HG02973 (cell line): ENCODE results near the gene ENO1.
"Not testable (repeated sequence)": the region's sequence is repeated elsewhere in the genome, so short reads cannot be mapped to it uniquely, and the experiment has no call there.

Experiments
- ATAC-seq: cut with Tn5 transposase; IDR thresholded peaks from one replicate; pipeline ENCODE4 v1.9.1; 2021; ENCODE audit warnings: moderate library complexity; ENCODE audit not compliant: unreplicated experiment

Gene ENO1

DNA sequence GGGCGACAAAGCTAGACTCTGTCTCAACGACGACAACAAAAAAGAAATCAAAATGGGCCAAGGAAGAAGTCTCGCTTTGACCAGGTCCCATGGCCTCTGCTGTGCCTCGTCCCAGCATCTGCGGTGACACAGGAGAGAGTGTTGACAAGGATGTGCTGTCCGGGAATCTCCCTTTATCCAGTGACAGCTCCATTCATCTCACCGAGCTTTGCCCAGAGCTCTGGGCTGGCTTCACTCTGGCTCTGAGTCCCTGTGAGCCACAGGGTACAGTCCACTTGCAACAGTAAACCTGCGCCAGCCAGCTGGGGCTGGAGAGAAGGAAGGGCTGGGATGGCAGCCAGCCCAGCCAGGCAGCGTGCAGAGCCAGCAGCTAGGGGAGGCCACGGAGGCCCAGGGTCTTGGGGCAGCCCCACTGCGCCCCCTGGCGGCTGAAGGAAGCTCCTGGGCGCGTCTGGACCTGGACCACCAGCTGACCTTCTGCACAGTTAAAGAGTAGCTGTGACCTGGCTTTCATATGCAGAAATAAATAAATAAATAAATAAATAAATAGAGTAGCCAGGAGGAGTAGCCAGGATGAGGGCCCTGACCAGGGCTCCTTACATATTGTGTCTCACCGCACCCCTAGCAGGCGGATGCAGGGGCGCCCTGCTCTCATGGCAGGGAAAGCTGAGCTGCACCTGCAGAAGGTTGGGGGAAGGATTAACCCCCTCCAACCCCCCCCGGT lies 29.7 kb downstream of the ENO1 start:
- ATAC-seq = peak; percentile 59

DNA sequence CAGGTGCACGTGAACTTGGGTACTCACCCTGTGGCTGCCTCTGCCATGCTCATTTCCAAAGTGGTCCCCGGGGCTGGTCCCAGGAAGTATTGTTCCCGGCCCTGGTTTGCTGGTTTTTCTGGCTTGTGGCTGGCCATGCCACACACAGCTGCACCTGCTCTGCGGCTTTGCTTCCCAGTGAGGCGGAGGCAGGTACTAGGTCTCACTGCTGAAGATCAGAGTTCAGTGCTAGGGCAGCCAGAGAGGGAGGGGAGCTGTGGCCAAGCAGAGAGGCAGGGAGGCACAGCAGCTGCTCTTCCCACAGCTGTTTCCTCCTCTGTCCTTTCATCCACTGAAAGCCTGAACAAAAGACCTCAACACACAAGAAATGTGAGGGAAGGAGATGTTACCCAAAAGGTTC lies 30.5 kb downstream of the ENO1 start:
- ATAC-seq = no peak

DNA sequence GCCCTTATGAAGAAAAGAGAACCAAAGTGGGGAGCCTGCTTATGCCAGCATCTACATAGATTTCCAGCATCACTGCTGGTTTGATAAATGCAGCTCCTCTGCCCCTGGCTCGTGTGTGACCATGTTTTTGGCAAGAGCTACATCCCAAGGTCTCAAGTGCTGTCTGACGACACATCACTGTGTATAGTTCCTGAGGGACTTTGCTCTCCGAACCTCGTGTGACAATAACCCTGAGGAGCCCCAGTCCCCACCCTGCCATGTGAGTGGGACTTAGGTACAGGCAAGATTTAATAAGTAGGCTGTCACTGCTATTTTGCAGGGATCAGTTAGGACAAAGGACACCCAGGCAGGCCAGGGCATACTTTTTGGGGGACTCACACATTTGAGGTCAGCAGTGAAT lies 32.2 kb downstream of the ENO1 start:
- ATAC-seq = no peak

DNA sequence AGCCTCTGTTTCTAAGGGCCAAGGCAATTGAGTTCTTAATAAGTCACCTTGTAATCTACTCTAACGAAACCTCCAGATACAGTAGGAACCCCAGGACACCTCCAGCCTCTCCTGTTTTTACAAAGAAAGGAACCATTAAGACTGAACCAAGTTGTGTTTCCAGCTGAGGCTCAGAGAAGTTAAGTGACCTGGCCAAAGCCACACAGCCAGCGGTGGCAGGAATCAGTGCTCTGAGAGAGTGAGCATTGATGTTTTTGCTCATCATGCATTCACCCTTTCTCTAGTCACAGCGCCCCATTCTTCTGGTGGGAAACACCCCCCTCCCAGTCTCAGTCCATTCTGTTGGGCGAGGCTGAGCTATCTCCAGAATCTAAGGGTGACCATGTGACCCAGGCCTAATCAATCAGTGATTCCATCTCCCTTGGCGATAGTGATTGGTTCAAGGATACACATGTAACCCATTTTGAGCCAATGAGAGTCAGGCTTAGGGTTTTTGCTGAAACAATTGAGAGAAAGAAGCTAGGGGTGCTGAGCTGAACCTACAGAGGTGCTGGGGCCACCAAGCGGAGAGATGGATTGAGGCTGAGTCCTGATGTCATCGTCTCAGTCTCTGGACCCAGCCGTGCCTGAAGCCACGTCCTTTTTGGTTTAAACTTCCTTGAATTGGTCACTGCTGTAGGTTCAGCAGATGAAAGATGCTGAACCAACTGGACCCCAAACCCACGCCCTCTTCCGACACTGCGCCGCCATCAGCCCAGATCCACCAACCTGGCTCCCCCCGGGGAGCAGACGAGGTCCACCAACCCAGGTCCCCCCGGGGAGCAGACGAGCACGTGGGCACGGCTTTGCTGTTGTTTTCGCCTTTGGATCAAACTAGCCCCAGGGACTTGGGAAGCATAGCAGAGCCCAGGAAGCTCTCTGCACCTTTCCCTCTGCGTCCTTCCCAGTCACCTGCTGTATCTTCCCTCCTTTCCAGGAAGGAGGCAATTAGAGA lies 33.1 kb downstream of the ENO1 start:
- no peak for ATAC-seq

DNA sequence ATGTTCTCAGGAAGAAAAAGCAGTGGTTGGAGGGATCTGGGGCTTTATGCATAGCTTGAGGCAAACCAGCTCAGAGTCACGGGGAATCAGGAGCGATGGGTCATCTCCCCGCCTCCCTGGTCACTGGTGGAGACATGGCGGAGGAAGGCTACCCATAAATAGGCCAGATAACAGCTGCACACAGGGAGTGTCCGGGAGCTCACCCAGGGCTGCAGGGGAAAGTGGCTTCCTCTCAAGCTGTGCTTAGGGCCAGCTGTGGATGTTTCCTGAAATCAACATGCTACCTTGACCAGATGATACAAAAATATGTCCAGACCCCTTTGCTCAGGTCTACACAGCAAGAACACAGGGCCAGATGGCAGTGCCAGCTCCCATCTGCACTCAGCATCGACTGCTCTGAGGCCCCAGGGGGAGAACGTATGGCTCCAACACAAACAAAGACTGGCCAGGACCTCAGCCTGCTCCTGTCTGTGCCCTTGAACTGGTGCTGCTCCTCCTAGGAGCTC lies 33.9 kb downstream of the ENO1 start:
- no peak for ATAC-seq

DNA sequence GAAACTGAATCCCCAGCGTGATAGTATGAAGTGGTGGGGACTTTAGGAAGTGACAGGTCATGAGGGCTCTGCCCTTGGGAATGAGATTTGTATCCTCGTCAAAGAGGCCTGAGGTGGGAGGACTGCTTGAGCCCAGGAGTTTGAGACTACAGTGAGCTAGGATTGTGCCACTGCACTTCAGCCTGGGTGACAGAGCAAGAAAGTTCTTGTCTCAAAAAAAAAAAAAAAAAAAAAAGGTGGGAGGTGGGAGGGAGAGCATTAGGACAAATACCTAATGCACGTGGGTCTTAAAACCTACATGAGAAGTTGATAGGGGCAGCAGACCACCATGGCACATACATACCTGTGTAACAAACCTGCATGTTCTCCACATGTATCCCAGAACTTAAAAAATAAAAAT lies 37.1 kb downstream of the ENO1 start:
- ATAC-seq = no peak

DNA sequence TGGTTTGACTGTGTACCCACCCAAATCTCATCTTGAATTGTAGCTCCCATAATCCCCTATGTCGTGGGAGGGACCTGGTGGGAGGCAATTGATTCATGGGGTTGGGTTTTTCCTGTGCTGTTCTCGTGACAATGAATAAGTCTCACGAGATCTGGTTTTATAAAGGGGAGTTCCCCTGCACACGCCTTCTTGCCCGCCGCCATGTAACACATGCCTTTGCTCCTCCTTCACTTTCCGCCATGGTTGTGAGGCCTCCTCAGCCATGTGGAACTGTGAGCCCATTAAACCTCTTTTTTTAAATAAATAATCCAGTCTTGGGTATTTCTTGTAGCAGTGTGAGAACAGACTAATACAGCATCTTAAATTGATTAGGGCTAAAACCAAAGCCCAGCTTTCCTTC lies 38.5 kb downstream of the ENO1 start:
- no peak for ATAC-seq

DNA sequence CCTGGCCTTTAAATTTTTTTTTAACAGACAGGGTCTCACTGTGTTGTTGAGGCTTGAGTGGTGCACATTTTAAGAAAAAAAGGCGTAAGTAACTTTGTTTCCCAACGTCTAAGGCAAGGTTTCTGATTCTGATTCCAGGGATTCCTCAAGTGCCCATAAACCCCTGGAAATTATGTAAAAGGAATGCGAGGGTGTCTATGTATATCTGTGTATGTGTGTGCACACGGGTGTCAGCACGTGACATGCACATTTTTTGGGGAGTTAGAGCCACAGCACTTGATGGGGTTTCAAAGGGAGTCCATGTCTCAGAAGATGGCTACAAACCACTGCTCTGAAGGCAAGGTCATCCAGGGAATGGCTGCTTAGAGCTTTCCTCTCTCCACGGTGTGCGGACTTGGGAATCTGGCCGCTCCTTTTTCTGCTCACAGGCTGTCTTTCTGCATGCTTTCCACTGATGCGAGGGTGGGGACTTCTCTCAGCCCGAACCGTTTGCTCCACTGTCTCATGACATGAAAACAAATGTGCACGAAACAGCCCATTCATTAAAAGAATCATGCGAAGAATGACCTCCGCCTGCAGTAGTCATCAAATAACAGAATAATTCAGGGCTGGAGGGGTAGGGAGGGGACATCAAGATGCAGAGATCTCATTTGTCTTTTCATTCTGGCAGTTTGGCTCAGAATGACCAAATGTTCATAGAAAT lies 42.4 kb downstream of the ENO1 start:
- ATAC-seq = no peak

DNA sequence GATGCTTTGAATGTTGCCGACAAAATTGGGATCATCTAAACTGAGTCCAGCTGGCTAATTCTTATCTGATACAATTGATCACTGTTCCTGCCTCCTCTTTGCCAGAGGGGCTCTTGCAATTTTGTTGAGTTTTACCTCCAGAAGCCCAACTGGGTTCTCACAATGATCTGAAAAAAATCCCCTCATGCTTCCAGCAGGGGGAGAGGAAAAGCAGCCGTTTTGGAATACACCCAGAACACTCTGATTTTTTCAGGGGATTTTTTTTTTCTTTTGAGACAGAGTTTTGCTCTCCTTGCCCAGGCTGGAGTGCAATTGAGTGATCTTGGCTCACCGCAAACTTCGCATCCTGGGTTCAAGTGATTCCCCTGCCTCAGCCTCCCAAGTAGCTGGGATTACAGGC lies 47.1 kb downstream of the ENO1 start:
- no peak for ATAC-seq

DNA sequence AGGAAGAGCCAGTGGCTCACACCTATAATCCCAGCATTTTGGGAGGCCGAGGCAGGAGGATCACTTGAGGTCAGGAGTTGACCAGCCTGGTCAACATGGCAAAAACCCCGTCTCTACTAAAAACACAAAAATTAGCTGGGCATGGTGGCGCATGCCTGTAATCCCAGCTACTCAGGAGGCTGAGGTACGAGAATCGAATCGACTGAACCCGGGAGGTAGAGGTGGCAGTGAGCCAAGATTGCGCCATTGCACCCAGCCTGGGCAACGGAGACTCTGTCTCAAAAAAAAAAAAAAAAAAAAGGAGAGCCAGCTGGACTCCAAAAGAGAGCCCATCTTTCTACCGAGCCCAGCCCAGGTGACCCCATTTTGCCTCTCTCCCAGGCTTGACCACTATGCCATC lies 47.8 kb downstream of the ENO1 start:
- ATAC-seq = not testable (repeated sequence)

DNA sequence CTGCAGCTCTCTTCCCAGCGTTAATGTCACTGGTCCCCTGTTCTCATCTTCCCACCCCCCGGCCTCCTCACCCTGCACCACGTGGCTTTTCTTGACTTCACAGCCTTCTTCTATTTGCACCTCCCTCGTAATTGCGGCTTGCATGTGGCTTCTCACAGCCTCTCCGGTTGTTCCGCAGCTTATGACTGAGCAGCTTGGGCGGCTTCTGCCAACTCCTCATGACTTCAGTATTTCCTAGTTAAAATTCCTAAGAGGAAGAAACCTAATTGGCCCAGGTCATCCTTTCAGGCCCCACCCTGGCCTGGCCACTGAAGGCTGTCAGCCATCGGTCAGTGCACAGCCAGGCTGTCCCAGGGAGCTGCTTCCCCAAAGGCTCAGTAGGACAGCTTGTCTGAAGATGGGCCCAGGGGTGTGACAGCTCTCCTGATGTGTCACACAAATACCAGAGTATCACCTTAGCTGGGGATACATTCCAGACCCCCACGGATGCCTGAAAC lies 52.5 kb downstream of the ENO1 start:
- no peak for ATAC-seq

DNA sequence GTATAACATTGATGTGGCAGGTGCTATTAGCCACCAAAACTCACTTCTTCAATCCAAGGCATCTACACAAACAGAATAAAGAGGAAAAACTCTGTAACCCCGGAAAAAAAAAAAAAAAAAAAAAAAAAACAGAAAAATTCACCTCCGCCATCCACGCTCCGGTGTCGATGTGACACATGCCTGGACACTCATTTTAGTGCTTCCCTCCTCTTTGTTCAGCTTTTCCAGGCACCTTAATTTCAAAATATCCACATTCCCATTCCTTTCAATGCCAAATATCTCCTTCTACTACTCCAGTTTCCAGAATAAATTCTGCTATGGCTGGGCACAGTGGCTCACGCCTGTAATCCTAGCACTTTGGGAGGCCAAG lies 55.2 kb downstream of the ENO1 start:
- ATAC-seq = no peak

DNA sequence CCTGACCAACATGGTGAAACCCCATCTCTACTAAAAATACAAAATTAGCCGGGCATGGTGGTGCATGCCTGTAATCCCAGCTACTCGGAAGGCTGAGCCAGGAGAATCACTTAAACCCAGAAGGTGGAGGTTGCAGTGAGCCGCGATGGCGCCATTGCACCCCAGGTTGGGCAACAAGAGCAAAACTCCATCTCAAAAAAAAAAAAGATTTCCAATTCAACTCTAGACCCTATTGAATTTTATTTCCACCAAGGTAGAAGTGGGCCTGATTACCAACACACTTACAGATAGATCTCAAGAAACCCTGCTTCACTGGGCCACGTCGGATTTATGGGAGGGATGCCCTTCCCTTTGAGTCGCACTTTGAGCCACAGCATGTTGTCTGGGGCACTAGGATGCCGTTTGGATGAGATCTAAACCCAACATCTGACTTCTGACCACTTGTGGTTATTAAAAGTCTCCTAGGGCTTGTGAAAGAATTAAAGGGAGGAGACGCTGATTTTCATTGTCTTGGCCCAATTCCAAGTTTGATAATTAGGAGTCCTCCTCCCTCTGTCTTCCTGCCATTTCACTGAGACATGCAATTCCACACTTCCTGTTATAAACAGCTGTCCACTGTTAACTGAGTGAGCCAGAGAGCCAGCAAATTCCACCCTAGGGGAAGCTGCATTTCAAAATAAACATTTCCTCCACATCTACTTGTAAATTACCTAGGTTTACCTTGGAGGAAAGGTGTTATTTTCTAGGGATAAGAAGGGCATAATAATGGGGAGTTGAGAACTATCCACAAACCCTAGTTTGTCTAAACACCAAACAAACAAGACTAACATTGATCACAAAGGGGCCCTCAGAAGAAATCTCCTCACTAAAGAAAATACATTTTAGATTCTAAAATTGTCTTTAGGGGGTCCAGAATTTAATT lies 55.9 kb downstream of the ENO1 start:
- no peak for ATAC-seq

DNA sequence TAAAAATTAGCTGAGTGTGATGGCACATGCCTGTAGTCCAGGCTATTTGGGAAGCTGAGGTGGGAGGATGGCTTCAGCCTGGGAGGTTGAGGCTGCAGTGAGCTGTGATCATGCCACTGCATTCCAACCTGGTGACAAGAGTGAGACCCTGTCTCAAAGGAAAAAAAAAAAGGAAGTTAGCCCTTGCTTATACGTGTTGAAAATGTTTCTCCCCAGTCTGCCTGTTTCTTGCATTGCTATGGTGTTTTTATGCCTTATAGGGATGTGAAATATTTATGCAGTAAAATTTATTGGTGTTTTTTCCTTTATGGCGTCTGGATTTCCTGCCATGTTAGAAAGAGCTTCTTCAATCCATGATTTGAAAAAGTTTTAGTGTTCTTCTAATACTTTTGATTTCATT lies 57.4 kb downstream of the ENO1 start:
- ATAC-seq = no peak

DNA sequence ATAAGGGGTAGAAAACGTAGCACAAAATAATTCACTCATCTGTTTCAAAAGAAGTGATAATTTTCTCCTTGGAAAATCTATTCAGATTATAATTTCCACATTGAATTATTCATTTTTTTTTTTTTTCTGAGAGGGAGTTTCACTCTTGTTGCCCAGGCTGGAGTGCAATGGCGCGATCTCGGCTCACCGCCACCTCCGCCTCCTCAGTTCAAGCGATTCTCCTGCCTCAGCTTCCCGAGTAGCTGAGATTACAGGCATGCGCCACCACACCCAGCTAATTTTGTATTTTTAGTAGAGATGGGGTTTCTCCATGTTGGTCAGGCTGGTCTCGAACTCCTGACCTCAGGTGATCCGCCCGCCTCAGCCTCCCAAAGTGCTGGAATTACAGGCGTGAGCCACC lies 59.7 kb downstream of the ENO1 start:
- ATAC-seq = not testable (repeated sequence)

DNA sequence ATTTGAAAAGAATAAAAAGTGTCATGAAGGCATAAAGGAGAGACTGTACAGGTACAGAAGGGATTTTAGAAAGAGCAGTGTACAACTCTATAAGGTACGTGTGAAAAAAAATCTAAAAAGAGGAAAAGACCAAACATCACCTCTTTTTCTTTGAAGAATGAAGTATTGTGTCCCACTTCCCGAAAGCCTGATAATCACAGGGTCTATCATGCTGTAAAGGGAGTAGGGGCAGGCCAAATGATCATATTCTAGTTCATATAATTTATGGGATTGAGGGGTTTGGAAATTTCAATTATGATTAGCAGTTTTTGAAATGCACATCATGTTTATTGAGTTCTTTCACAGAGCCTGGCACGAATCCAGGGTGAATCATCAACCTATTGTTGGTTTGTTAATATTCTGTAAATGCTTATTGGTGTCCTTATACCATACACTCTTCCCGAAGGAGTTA lies 60.1 kb downstream of the ENO1 start:
- no peak for ATAC-seq

DNA sequence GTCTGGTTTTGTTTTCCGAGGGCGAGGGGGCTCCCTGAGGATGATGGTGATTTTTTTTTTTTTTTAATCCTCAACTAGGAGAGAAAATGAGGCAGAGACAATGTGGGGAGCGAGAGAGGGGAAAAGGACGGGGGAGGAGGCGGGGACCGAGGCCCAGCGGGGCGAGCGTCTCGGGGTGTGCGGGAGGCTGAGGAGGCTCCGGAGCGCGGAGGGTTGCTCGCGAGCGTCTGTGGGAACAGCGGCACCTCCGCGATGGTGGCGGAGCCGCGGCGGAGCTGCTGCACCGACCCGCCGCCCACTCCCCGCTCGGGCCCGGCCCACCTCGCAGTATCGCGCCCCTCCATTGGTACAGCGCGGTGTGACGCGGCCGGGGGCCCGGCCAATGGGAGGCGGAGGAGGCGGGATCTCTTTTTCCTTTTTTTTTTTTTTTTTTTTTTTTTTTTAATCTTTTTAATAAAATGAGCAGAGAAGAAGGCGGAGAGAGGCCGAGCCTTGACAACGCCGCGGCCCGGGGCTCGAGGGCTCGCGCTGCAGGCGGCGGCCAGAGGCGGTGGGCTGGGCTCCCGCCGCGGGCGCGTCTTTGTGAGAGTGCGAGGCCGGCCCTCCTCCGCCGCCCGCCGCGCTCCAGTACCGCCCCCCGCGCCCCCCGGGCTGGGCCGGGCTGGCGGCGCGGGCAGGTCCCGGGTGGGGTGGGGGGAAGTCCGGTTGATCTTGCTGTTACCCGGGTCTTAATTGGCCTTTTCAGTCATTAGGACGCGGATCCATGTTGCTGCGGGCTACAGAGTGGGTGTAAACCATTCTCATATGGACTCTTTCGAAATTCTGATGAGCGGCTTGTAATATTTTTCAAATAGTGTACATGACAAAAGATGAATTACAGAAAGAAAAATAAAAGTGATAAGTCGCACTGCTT lies 60.8 kb downstream of the ENO1 start, which contains the start of gene RERE:
RERE (minus strand) TSS at position 229 of the 913 bp plus-strand sequence.
- peak; percentile 90 for ATAC-seq

DNA sequence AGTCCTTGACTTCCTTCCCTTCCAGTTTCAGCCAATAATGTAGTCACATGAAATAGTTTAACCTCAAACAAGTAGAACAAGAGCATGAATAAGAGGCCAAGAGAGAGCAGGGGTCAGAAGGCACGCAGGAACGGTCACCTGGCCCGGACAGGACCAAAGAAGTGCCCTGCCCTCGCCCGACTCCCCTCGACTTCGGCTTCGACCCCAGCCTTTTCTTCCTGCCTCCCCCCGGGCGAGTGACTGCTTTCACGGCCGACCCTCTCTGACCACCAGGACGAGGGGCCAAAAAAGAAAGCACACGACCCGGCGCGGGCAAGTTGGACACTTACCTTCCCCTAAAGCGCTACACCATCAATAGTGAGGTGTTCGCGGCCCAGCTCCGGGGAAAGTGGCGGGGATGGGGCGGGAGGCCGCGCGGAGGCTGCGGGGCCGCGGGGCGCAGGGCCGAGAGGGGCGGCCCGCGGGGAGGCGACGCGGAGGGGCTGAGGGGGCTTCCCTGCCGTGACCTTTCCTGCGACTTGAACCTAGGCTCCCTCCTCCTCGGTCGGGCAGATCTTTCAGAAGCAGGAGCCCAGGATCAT lies 61.6 kb downstream of the ENO1 start:
- ATAC-seq = no peak

DNA sequence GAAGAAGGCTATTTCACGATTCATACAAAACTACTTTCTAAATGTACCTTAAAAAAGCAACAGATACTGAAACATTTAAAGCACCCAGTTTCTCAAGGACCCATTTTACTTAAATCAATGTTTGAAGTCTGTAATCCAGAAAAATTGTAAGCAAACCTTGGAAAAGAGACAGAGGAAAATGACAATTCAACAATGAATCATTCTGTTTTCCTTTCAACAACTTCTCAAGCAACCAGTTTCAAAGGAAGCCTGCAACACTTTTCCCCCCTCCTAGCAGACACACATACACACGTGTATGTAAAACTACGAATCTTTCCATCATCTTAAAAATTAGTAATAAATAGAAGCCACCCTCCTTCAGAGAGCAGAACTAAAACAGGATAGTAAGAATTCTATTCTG lies 62.2 kb downstream of the ENO1 start:
- no peak for ATAC-seq
